ENCODE data around the gene USP34.

USP34 gene

GRCh38 chr2:61361068-61361467 is 109.8 kb downstream of the USP34 start:
- no peaks in the 10 kb centered on the region for H3K9me3 ChIP-seq (ENCODE audit: control insufficient read depth, insufficient read depth, low read length)
- H3K36me3 ChIP-seq (ENCODE audit: insufficient read depth, low read length): 0 out of 2 replicates have a peak, but pooled peaks cover 2% of the 10 kb centered on the region
- no peak overlapping the region for H3K9ac ChIP-seq (ENCODE audit: low read depth, low read length)
- no peaks in the 10 kb centered on the region for H3K4me1 ChIP-seq (ENCODE audit: insufficient read depth, low read length)

GRCh38 chr2:61359058-61359457 is 111.8 kb downstream of the USP34 start:
- peaks cover 5% of the 10 kb centered on the region; the same call in 1 of the 2 replicates for H3K9me3 ChIP-seq (ENCODE audit: control insufficient read depth, insufficient read depth, low read length)
- H3K36me3 ChIP-seq (ENCODE audit: insufficient read depth, low read length): peaks cover 7% of the 10 kb centered on the region; the same call in 1 of the 2 replicates
- no peak overlapping the region for H3K9ac ChIP-seq (ENCODE audit: low read depth, low read length)
- H3K4me1 ChIP-seq (ENCODE audit: insufficient read depth, low read length): no peaks in the 10 kb centered on the region

GRCh38 chr2:61357681-61358080 is 113.2 kb downstream of the USP34 start:
- peaks cover 5% of the 10 kb centered on the region; the same call in 1 of the 2 replicates for H3K36me3 ChIP-seq (ENCODE audit: insufficient read depth, low read length)
- peaks cover 5% of the 10 kb centered on the region; the same call in 1 of the 2 replicates for H3K9me3 ChIP-seq (ENCODE audit: control insufficient read depth, insufficient read depth, low read length)
- no peak overlapping the region for H3K9ac ChIP-seq (ENCODE audit: low read depth, low read length)

GRCh38 chr2:61356958-61357350 is 113.9 kb downstream of the USP34 start:
- H3K9me3 ChIP-seq (ENCODE audit: control insufficient read depth, insufficient read depth, low read length): peaks cover 5% of the 10 kb centered on the region; the same call in 1 of the 2 replicates
- H3K36me3 ChIP-seq (ENCODE audit: insufficient read depth, low read length): peaks cover 5% of the 10 kb centered on the region; the same call in 1 of the 2 replicates
- no peaks in the 10 kb centered on the region; the same call in 1 of the 2 replicates for H3K4me1 ChIP-seq (ENCODE audit: insufficient read depth, low read length)
- no peak overlapping the region for H3K9ac ChIP-seq (ENCODE audit: low read depth, low read length)

More at GRCh38 chr2:61357681-61358080, 113.2 kb downstream of the USP34 start:
- H3K4me1 ChIP-seq (ENCODE audit: insufficient read depth, low read length): no peaks in the 10 kb centered on the region

GRCh38 chr2:61356261-61356957 is 114.5 kb downstream of the USP34 start:
- Histone ChIP-seq H3K9ac (ENCODE audit: low read depth, low read length) (no peak overlapping the region), H3K36me3 (ENCODE audit: insufficient read depth, low read length) (peaks cover 5% of the 10 kb centered on the region; the same call in 1 of the 2 replicates), H3K4me1 (ENCODE audit: insufficient read depth, low read length) (no peaks in the 10 kb centered on the region; the same call in 1 of the 2 replicates), H3K9me3 (ENCODE audit: control insufficient read depth, insufficient read depth, low read length) (peaks cover 5% of the 10 kb centered on the region; the same call in 1 of the 2 replicates)

GRCh38 chr2:61354543-61355197 is 116.2 kb downstream of the USP34 start:
- Histone ChIP-seq H3K9me3 (ENCODE audit: control insufficient read depth, insufficient read depth, low read length) (peaks cover 5% of the 10 kb centered on the region; the same call in 1 of the 2 replicates), H3K4me1 (ENCODE audit: insufficient read depth, low read length) (no peaks in the 10 kb centered on the region; the same call in 1 of the 2 replicates), H3K9ac (ENCODE audit: low read depth, low read length) (no peak overlapping the region), H3K36me3 (ENCODE audit: insufficient read depth, low read length) (peaks cover 5% of the 10 kb centered on the region; the same call in 1 of the 2 replicates)

GRCh38 chr2:61353909-61354308 is 117.0 kb downstream of the USP34 start:
- H3K36me3 ChIP-seq (ENCODE audit: insufficient read depth, low read length): peaks cover 5% of the 10 kb centered on the region; the same call in 1 of the 2 replicates
- H3K4me1 ChIP-seq (ENCODE audit: insufficient read depth, low read length): no peaks in the 10 kb centered on the region; the same call in 1 of the 2 replicates
- H3K9me3 ChIP-seq (ENCODE audit: control insufficient read depth, insufficient read depth, low read length): peaks cover 5% of the 10 kb centered on the region; the same call in 1 of the 2 replicates
- no peak overlapping the region for H3K9ac ChIP-seq (ENCODE audit: low read depth, low read length)

GRCh38 chr2:61350777-61351176 is 120.1 kb downstream of the USP34 start:
- Histone ChIP-seq H3K9ac (ENCODE audit: low read depth, low read length) (no peak overlapping the region), H3K9me3 (ENCODE audit: control insufficient read depth, insufficient read depth, low read length) (peaks cover 5% of the 10 kb centered on the region; the same call in 1 of the 2 replicates), H3K36me3 (ENCODE audit: insufficient read depth, low read length) (peaks cover 13% of the 10 kb centered on the region), H3K4me1 (ENCODE audit: insufficient read depth, low read length) (no peaks in the 10 kb centered on the region; the same call in 1 of the 2 replicates)

- Histone ChIP-seq H3K9me3 (ENCODE audit: control insufficient read depth, insufficient read depth, low read length) (no peaks in the 10 kb centered on the region), H3K36me3 (ENCODE audit: insufficient read depth, low read length) (peaks cover 13% of the 10 kb centered on the region), H3K4me1 (ENCODE audit: insufficient read depth, low read length) (no peaks in the 10 kb centered on the region), H3K9ac (ENCODE audit: low read depth, low read length) (no peak overlapping the region)
Measured at GRCh38 chr2:61343141-61343540, 127.7 kb downstream of the USP34 start.

GRCh38 chr2:61340242-61340641 is 130.6 kb downstream of the USP34 start:
- Histone ChIP-seq H3K36me3 (ENCODE audit: insufficient read depth, low read length) (peaks cover 6% of the 10 kb centered on the region; the same call in 1 of the 2 replicates), H3K4me1 (ENCODE audit: insufficient read depth, low read length) (no peaks in the 10 kb centered on the region), H3K9ac (ENCODE audit: low read depth, low read length) (no peak overlapping the region), H3K9me3 (ENCODE audit: control insufficient read depth, insufficient read depth, low read length) (no peaks in the 10 kb centered on the region)

GRCh38 chr2:61338447-61338846 is 132.4 kb downstream of the USP34 start:
- peaks cover 2% of the 10 kb centered on the region; the same call in 1 of the 2 replicates for H3K36me3 ChIP-seq (ENCODE audit: insufficient read depth, low read length)
- no peaks in the 10 kb centered on the region for H3K9me3 ChIP-seq (ENCODE audit: control insufficient read depth, insufficient read depth, low read length)
- H3K4me1 ChIP-seq (ENCODE audit: insufficient read depth, low read length): no peaks in the 10 kb centered on the region
- no peak overlapping the region for H3K9ac ChIP-seq (ENCODE audit: low read depth, low read length)

GRCh38 chr2:61335187-61335586 is 135.7 kb downstream of the USP34 start:
- Histone ChIP-seq H3K4me1 (ENCODE audit: insufficient read depth, low read length) (no peaks in the 10 kb centered on the region), H3K36me3 (ENCODE audit: insufficient read depth, low read length) (peaks cover 3% of the 10 kb centered on the region; the same call in 1 of the 2 replicates), H3K9me3 (ENCODE audit: control insufficient read depth, insufficient read depth, low read length) (no peaks in the 10 kb centered on the region), H3K9ac (ENCODE audit: low read depth, low read length) (no peak overlapping the region)

- peaks cover 3% of the 10 kb centered on the region; the same call in 1 of the 2 replicates for H3K36me3 ChIP-seq (ENCODE audit: insufficient read depth, low read length)
- H3K9ac ChIP-seq (ENCODE audit: low read depth, low read length): no peak overlapping the region
- no peaks in the 10 kb centered on the region for H3K9me3 ChIP-seq (ENCODE audit: control insufficient read depth, insufficient read depth, low read length)
- H3K4me1 ChIP-seq (ENCODE audit: insufficient read depth, low read length): no peaks in the 10 kb centered on the region
Measured at GRCh38 chr2:61334466-61334865, 136.4 kb downstream of the USP34 start.

GRCh38 chr2:61328707-61329251 is 142.1 kb downstream of the USP34 start:
- Histone ChIP-seq H3K36me3 (ENCODE audit: insufficient read depth, low read length) (peaks cover 13% of the 10 kb centered on the region), H3K9me3 (ENCODE audit: control insufficient read depth, insufficient read depth, low read length) (no peaks in the 10 kb centered on the region), H3K9ac (ENCODE audit: low read depth, low read length) (no peak overlapping the region), H3K4me1 (ENCODE audit: insufficient read depth, low read length) (0 out of 2 replicates have a peak, but pooled peaks cover 12% of the 10 kb centered on the region)

Measured in ES-I3 (cell line).